Transverse colon (tissue), 4 donors: ENCODE results near the gene MVD.

Source experiments
- CTCF ChIP-seq, 5 experiments: fragments of 200-600 bp in 3 of 5; fragments of 450-650 bp in 2 of 5; sonication (generic) in 3 of 5; IDR thresholded peaks; 1 replicate in 2 of 5; 2 replicates in 3 of 5; pipeline ENCODE4 v1.5.1; 2016 to 2017; ENCODE audit warnings: antibody characterized with exemption in 5 of 5, inconsistent platforms in 3 of 5, mild to moderate bottlenecking in 2 of 5, moderate library complexity in 1 of 5
- POLR2A ChIP-seq: fragments of 450-650 bp; IDR thresholded peaks from one replicate; pipeline ENCODE4 v1.6.1; 2016; ENCODE audit warnings: antibody characterized with exemption, mild to moderate bottlenecking, moderate library complexity
- POLR2AphosphoS5 ChIP-seq, 3 donors: sonication (generic); formaldehyde crosslinking; IDR thresholded peaks; one replicate each; pipeline ENCODE4 v1.6.1; 2016; ENCODE audit warnings: antibody characterized with exemption in 3 of 3

- no peak for TF ChIP-seq CTCF (IDR thresholded peaks at IDR 0.05)
- TF ChIP-seq POLR2AphosphoS5 (IDR thresholded peaks at IDR 0.05) = no peak
- no peak for TF ChIP-seq POLR2A
Observed at GRCh38 chr16:88690341-88691128, 27.6 kb upstream of the MVD start.
